ENCODE measurements around the gene DEPDC1B.
"Not testable (repeated sequence)": the region's sequence is repeated elsewhere in the genome, so short reads cannot be mapped to it uniquely, and the experiment has no call there.

Gene DEPDC1B

GRCh38 chr5:60577116-60577515 lies 122.8 kb downstream of the DEPDC1B start:
- no peak for DNase-seq

- no peak for DNase-seq
These were observed 123.5 kb downstream of the DEPDC1B start for GRCh38 chr5:60576425-60576824.

GRCh38 chr5:60568646-60569045 lies 131.3 kb downstream of the DEPDC1B start:
- no peak for DNase-seq

GRCh38 chr5:60563696-60564324 lies 136.2 kb downstream of the DEPDC1B start:
- no peak for DNase-seq

- DNase-seq: not testable (repeated sequence)
These were observed 146.7 kb downstream of the DEPDC1B start for GRCh38 chr5:60553291-60553690.

GRCh38 chr5:60551829-60552228 lies 148.1 kb downstream of the DEPDC1B start:
- DNase-seq: no peak

GRCh38 chr5:60551250-60551649 lies 148.7 kb downstream of the DEPDC1B start:
- DNase-seq: no peak

GRCh38 chr5:60550311-60550710 lies 149.7 kb downstream of the DEPDC1B start:
- no peak for DNase-seq

GRCh38 chr5:60549841-60550240 lies 150.1 kb downstream of the DEPDC1B start:
- DNase-seq: no peak

Data from right hindlimb (tissue), 1 donor.